Activated naive CD4-positive, alpha-beta T cell treated with anti-CD3 and anti-CD28 coated beads for 36 hours (primary cell): ENCODE results near the gene ATPAF2. TPM values are rescaled to one million over a fixed set of nuclear protein-coding genes. Genes with fewer than 3 reads are reported as not detected.

ENCODE experiments used
- CTCF ChIA-PET: fragments of 350-600 bp; sonication (Branson Sonifier 250); formaldehyde crosslinking; loops from one replicate; lab custom pipeline; 2021; ENCODE audit warnings: antibody characterized with exemption; lab: Charles Lee
- DNase-seq: peaks from one replicate; pipeline ENCODE4 v3.0.0-alpha.2; 2020
- H3K27ac Mint-ChIP-seq: one replicate; pipeline ENCODE4 v1.8.0; 2021; ENCODE audit warnings: mild to moderate bottlenecking, mixed read lengths
- H3K27me3 Mint-ChIP-seq: one replicate; pipeline ENCODE4 v1.8.0; 2021; ENCODE audit warnings: low read depth, mixed read lengths
- H3K36me3 Mint-ChIP-seq: one replicate; pipeline ENCODE4 v1.8.0; 2021; ENCODE audit warnings: low read depth, mixed read lengths
- H3K4me1 Mint-ChIP-seq: one replicate; pipeline ENCODE4 v1.8.0; 2021; ENCODE audit warnings: low read depth, mixed read lengths
- H3K4me3 Mint-ChIP-seq: one replicate; pipeline ENCODE4 v1.8.0; 2021; ENCODE audit warnings: mild to moderate bottlenecking, moderate library complexity, mixed read lengths
- H3K9me3 Mint-ChIP-seq: one replicate; pipeline ENCODE4 v1.8.0; 2021; ENCODE audit warnings: mixed read lengths
- intact Hi-C: fragments of 100-400 bp; cut with micrococcal nuclease; formaldehyde crosslinking; loops from one replicate; pipeline ENCODE4 v1.15.1; 2023
- total RNA-seq, 2 experiments: library from RNA; stranded (reverse); gene quantifications; one replicate each; pipeline ENCODE4 v1.2.3, GENCODE V29; 2021

ATPAF2 gene
- total RNA-seq, 2 experiments from 2014 or later, result 24.7 to 25.7 TPM

DNA sequence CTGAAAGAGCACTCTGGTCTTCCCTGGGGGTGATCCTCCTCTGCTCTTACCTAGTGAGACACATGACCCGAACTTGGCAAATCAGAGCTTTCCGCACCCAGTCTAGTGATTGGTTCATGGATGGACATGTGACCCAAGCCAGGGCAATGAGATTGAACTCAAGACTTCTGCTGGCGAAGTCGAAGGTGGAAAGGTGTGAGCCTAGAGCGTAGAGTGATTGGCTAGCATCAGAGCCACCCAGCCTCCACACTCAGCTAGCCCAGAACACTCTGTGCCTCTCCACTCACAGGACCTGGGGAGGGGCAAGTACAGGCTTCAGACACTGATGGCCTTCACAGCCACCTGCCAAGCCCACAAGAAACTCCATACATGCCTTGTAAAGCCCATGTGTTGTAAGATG is 17.6 kb downstream of the ATPAF2 start:
- Mint-ChIP-seq H3K36me3 (peaks cover 11% of the 10 kb centered on the region), H3K4me1 (peaks cover 9% of the 10 kb centered on the region), H3K27me3 (no peaks in the 10 kb centered on the region), H3K27ac (no peak overlapping the region), H3K4me3 (no peak overlapping the region), H3K9me3 (no peaks in the 10 kb centered on the region)
- DNase-seq, result no peak
- CTCF ChIA-PET, result no interaction called here
- intact Hi-C loops, result no loop called here

DNA sequence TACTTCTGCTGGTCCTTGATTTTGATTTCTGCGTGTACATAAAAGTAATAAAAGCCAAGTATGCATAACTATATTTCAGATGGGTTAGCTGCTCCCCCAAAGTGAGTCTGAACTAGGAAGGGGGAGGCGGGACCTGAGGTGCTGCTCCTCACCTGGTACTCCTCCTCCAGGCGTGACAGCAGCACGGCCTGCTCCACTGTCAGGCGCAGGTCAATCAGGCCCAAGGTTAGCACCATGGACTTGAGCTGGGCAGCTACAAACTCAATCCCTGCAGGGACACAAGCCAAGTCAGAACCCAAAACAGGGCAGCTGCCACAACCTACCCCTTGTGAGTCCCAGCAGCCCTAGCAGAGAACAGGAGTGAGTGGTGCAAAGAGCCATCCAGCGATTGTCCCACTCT is 18.0 kb downstream of the ATPAF2 start:
- DNase-seq, result no peak
- H3K36me3 Mint-ChIP-seq, result peaks cover 14% of the 10 kb centered on the region
- H3K27me3 Mint-ChIP-seq, result no peaks in the 10 kb centered on the region
- H3K9me3 Mint-ChIP-seq, result no peaks in the 10 kb centered on the region
- no peak overlapping the region for H3K4me3 Mint-ChIP-seq
- CTCF ChIA-PET, result no interaction called here
- peaks cover 9% of the 10 kb centered on the region for H3K4me1 Mint-ChIP-seq
- intact Hi-C loops, result no loop called here
- H3K27ac Mint-ChIP-seq, result no peak overlapping the region

DNA sequence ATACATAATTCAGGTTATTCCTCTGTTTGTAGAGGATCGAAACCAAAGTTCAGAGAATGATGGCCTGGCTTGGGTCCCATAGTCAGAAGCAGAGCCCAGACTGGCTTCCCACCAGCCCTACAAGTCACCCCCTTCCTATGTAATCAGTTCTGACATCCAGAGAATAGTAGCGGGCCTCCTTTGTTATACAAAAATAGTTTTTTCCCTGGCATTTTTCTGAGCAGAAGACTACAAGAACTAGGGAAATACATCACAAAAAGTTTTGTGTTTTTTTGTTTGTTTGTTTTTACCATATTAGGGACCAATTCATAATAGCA is 19.2 kb downstream of the ATPAF2 start:
- H3K9me3 Mint-ChIP-seq, result no peaks in the 10 kb centered on the region

DNA sequence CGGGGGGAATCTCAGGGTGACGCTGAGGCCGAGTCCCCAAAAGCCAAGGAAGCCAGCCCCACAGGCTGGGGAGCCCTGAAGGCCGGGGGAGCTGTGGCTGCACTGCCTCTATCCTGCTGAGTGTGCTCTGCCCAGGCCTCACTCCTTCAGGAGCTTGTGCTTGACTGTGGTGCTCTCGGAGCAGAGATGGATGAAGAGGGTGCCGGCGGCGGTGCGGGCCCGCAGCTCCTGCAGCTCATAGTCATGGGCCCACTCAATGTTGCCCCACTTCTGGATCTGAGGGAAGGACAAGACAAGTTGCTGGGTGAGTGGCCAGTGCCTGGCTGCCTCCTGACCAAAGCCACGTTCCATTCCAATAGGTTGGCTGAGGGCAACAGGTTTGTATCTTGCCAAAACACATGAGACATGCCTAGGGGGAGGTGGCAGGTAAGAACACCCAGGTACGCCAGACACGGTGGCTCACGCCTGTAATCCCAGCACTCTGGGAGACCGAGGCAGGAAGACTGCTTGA is 20.5 kb downstream of the ATPAF2 start:
- Mint-ChIP-seq H3K27me3 (no peaks in the 10 kb centered on the region), H3K36me3 (peaks cover 13% of the 10 kb centered on the region), H3K27ac (no peak overlapping the region), H3K4me3 (no peak overlapping the region), H3K9me3 (no peaks in the 10 kb centered on the region), H3K4me1 (no peaks in the 10 kb centered on the region)
- no peak for DNase-seq
- CTCF ChIA-PET, result interaction anchor here (0.6 kb wide), 1 partner anchor 205 kb away, joined by 5 read pairs; no protein-coding TSS in a partner anchor
- intact Hi-C loops, result no loop called here

More for the DNA sequence above, 19.2 kb downstream of the ATPAF2 start:
- no peak overlapping the region for H3K4me3 Mint-ChIP-seq
- no peaks in the 10 kb centered on the region for H3K27me3 Mint-ChIP-seq
- intact Hi-C loops, result no loop called here
- H3K27ac Mint-ChIP-seq, result no peak overlapping the region
- H3K4me1 Mint-ChIP-seq, result no peaks in the 10 kb centered on the region
- DNase-seq, result no peak
- CTCF ChIA-PET, result no interaction called here
- peaks cover 16% of the 10 kb centered on the region for H3K36me3 Mint-ChIP-seq

DNA sequence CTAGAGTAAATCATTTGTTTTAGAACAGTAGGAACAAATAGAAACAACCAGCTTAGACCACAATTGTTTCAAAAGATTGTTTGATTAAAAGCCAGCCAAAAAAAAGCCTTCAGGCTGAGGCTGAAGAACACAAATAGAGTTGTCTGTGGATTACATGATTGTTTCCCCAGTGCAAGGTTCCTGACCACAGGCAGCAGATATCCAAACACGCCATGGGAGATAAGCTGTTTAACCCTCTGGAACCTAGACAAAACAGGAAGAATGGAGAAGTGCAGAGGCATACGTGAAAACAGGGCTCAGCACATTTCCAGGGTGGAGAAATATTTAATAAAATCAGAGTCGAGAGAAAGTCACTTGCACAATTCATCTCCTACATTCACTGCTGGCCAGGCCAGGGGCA is 21.0 kb downstream of the ATPAF2 start:
- no peaks in the 10 kb centered on the region for H3K4me1 Mint-ChIP-seq
- intact Hi-C loops, result no loop called here
- no peaks in the 10 kb centered on the region for H3K9me3 Mint-ChIP-seq
- H3K27me3 Mint-ChIP-seq, result no peaks in the 10 kb centered on the region
- no peak for DNase-seq
- H3K27ac Mint-ChIP-seq, result no peak overlapping the region
- peaks cover 13% of the 10 kb centered on the region for H3K36me3 Mint-ChIP-seq
- H3K4me3 Mint-ChIP-seq, result no peak overlapping the region
- CTCF ChIA-PET, result no interaction called here

DNA sequence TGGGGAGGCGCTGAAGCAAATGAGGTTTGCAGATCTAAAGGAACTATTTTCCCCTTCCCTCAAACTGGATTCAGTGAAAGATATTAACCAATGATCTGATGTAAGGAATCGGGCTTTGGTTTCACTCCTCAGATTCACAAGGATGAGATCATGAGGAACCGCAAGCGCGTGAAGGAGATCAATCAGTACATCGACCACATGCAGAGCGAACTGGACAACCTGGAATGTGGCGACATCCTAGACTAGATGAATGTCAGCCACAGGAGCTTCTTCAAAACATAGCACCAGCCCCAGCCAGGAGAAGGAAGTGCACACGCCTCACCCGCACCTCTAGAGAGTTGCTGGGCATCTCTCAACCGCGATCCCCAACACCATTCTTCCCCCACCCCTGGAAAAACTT is 22.5 kb downstream of the ATPAF2 start:
- CTCF ChIA-PET, result interaction anchor here (1.0 kb wide), 1 partner anchor 9 kb away, joined by 4 read pairs; no protein-coding TSS in a partner anchor
- Mint-ChIP-seq H3K36me3 (peaks cover 12% of the 10 kb centered on the region), H3K4me1 (no peaks in the 10 kb centered on the region), H3K27me3 (no peaks in the 10 kb centered on the region), H3K9me3 (no peaks in the 10 kb centered on the region), H3K4me3 (no peak overlapping the region), H3K27ac (no peak overlapping the region)
- intact Hi-C loops, result no loop called here
- no peak for DNase-seq

DNA sequence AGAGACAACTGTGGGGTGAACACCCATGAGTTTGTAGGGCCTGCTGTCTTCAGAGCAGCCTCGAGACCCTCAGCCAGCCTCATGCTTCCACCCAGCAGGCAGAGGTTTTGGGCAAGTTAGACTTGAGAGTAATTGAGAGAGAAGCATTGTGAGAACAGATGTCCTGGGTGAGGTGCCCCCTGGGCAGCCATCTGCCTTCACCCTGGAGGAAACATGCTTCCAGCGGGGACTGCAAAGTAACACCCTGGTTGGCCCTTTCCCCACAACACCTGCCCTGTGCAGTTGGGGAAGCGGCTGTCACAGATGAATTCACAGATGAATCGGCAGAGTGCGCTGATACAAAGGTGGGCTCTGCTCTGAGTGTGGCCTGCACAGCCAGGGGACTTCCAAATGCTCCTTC is 23.4 kb downstream of the ATPAF2 start:
- CTCF ChIA-PET, result interaction anchor here (1.0 kb wide), 1 partner anchor 10 kb away, joined by 4 read pairs; no protein-coding TSS in a partner anchor
- Mint-ChIP-seq H3K9me3 (no peaks in the 10 kb centered on the region), H3K27me3 (no peaks in the 10 kb centered on the region), H3K4me3 (no peak overlapping the region), H3K36me3 (peaks cover 9% of the 10 kb centered on the region), H3K27ac (no peak overlapping the region), H3K4me1 (no peaks in the 10 kb centered on the region)
- DNase-seq, result no peak
- intact Hi-C loops, result no loop called here

DNA sequence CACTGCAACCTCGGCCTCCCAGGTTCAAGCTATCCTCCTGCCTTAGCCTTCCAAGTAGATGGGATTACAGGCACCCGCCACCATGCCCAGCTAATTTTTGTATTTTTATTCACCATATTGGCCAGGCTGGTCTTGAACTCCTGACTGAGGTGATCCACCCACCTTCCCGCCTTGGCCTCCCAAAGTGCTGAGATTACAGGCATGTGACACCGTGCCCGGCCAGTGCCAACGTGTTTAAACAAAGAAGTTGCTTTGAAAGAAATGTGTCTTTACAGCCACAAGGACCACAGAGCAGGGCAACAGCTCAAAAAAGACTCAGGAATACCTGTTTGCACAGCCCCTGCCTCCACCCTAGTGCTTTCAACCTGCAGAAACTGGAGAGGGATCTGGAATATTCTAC is 25.0 kb downstream of the ATPAF2 start:
- CTCF ChIA-PET, result interaction anchor here (0.6 to 1.1 kb wide), 2 partner anchors 19 to 29 kb away, joined by 3 to 6 read pairs; no protein-coding TSS in a partner anchor
- Mint-ChIP-seq H3K4me3 (no peak overlapping the region), H3K4me1 (no peaks in the 10 kb centered on the region), H3K27me3 (no peaks in the 10 kb centered on the region), H3K36me3 (peaks cover 12% of the 10 kb centered on the region), H3K27ac (no peak overlapping the region), H3K9me3 (no peaks in the 10 kb centered on the region)
- DNase-seq, result no peak
- intact Hi-C loops, result no loop called here

DNA sequence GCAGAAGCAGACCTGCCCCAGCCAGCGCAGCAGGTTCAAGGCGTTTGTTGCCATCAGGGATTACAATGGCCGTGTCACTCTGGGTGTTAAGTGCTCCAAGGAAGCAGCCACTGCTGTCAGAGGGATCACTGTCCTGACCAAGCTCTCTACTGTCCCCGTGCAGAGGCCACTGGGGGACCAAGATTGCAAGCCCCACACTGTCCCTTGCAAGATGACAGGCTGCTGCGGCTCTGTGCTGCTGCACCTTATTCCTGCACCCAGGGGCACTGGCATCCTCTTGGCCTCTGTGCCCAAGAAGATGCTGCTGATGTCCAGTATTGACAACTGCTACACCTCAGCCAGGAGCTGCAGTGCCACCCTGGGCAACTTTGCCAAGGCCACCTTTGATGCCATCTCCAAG is 27.7 kb downstream of the ATPAF2 start:
- intact Hi-C loops, result no loop called here
- Mint-ChIP-seq H3K27me3 (no peaks in the 10 kb centered on the region), H3K27ac (no peak overlapping the region), H3K4me3 (no peak overlapping the region), H3K4me1 (no peaks in the 10 kb centered on the region), H3K36me3 (peaks cover 11% of the 10 kb centered on the region), H3K9me3 (no peaks in the 10 kb centered on the region)
- CTCF ChIA-PET, result no interaction called here
- DNase-seq, result no peak

DNA sequence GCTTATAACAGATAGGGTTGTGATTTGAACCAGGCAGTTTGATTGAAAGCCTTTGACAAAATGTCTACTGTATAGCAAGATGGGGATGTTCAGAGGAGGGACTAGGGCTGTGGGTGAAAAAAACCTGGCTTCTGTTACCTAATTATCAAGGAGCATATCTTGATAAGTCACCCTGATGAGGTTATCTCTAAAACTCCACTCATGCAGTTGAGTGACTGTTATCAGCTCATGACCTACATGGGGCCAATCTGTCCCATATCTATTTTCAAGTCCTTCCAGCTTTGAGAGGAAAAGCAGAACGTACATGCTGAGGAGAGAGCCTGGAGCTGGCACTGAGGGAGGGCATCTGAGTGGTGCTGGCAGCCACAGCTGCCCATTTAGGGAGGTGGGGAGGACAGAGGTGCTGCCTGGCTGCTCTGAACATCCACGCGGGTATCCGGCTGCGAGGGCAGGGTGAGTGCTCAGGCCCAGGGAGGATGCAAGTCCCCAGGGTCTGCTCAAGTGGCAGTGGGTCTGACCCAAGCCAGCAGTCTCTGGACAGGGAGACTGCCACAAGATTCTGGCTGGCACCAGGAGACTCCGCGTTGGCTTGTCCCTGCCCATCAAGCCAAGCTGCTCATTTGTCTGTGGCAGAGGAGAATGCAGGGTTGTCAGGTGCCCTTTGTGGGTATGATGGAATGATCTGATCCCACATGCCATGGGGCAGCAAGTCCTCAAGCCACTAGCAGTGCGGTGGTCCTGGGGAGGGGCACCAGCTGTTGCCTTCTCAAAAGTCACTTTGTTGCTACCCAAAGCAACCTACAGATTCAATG is 29.2 kb downstream of the ATPAF2 start:
- CTCF ChIA-PET, result interaction anchor here (0.6 kb wide), 1 partner anchor 83 kb away, joined by 4 read pairs; no protein-coding TSS in a partner anchor
- peaks cover 8% of the 10 kb centered on the region for H3K36me3 Mint-ChIP-seq
- intact Hi-C loops, result no loop called here

DNA sequence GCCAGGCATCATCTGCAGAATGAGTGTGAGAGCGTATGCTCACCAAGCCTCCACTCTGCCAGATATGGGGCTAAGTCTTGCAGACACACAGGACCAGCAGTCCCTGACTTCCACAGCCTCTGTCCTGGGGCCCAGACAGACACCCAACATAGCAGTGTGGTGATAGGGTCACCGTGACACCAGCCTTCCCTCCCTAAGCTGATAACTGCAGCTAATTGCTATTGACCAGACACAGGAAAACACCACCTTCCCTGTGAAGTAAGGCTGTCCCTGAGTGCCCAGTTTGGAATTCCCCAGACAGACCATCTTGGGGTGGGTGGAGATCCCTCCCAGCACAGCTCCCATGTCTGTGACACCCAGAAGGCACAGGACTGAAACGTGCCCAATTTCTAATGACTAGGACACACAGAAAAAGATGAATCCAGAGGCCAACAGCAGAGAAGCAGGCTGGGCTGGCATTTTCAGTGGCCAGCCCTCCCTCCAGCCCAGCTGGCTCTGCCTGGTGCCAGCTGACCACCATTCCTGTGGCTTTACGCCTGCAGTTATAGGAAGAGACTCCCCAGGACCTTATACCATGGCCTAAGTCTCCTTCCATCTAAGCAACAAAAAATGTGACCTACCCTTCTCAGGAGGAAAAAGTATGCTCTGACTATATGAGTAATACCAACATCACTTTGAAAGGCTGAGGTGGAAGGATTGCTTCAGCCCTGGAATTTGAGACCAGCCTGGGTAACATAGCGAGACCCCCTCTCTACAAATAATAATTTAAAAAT is 30.3 kb downstream of the ATPAF2 start:
- CTCF ChIA-PET, result no interaction called here
- intact Hi-C loops, result no loop called here
- Mint-ChIP-seq H3K4me1 (no peaks in the 10 kb centered on the region), H3K4me3 (no peak overlapping the region), H3K36me3 (peaks cover 8% of the 10 kb centered on the region), H3K9me3 (no peaks in the 10 kb centered on the region), H3K27ac (no peak overlapping the region), H3K27me3 (no peaks in the 10 kb centered on the region)
- DNase-seq, result no peak

More for the DNA sequence above, 29.2 kb downstream of the ATPAF2 start:
- Mint-ChIP-seq H3K9me3 (no peaks in the 10 kb centered on the region), H3K4me1 (no peaks in the 10 kb centered on the region), H3K27me3 (no peaks in the 10 kb centered on the region), H3K27ac (no peak overlapping the region), H3K4me3 (no peak overlapping the region)
- DNase-seq, result no peak

DNA sequence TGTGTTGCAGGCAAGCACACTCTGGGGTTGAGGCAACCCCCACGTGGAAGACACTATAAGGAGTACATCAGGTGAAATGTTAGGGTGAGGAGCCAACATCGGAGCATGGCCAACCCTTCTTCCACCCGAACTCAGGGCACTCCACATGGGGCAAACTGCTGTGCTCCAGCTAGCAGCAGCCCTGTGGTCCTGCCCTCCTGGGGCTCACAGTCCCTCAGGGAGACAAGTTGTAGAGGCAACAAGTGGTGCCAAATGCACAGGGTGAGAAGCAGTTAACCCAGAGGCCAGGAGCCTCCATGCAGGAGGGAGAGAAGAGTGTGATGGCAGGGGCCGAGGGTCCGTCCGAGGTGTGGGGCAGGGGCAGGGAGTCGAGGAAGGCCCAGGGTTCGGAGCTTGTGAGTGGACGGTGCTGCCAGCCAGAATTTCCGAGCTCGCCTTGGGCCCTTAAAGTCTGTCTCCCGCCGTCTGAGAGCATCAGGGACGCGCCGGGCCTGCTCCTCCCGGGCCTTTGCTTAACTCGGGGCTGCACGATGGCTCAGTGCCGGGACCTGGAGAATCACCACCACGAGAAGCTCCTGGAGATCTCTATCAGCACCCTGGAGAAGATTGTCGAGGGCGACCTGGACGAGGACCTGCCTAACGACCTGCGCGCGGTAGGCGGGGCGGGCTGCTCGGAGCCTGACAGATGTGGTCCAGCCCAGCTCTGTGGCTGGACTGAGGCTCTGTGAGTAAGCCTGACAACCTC is 32.3 kb downstream of the ATPAF2 start:
- H3K36me3 Mint-ChIP-seq, result peaks cover 7% of the 10 kb centered on the region
- H3K27ac Mint-ChIP-seq, result no peak overlapping the region
- H3K4me3 Mint-ChIP-seq, result no peak overlapping the region
- H3K9me3 Mint-ChIP-seq, result no peaks in the 10 kb centered on the region
- CTCF ChIA-PET, result interaction anchor here (0.5 kb wide), 1 partner anchor 736 kb away, joined by 3 read pairs; no protein-coding TSS in a partner anchor
- no peaks in the 10 kb centered on the region for H3K4me1 Mint-ChIP-seq
- intact Hi-C loops, result no loop called here
- DNase-seq, result no peak
- H3K27me3 Mint-ChIP-seq, result no peaks in the 10 kb centered on the region
